Stimulated activated CD4-positive, alpha-beta T cell treated with anti-CD3 and anti-CD28 coated beads, Interleukin-12 subunit alpha, Interleukin-12 subunit beta, amount 100 ng/mL, for 4 hours (primary cell): ENCODE results near the gene HEXIM1.

ENCODE experiments used
- DNase-seq: peaks from one replicate; pipeline ENCODE4 v3.0.0-alpha.2; 2020

Gene HEXIM1

GRCh38 chr17:45147581-45148182 lies 593 bp upstream of the HEXIM1 start:
- peak; percentile 74 for DNase-seq

- DNase-seq: peak; percentile 68
Measured at GRCh38 chr17:45149037-45149668, 878 bp downstream of the HEXIM1 start.

GRCh38 chr17:45149669-45150664 lies 1.7 kb downstream of the HEXIM1 start:
- peak; percentile 44 for DNase-seq

- DNase-seq: no peak
Measured at GRCh38 chr17:45150911-45151809, 2.9 kb downstream of the HEXIM1 start.

- no peak for DNase-seq
Measured at GRCh38 chr17:45155029-45155428, 6.8 kb downstream of the HEXIM1 start.

GRCh38 chr17:45155483-45155882 lies 7.2 kb downstream of the HEXIM1 start:
- no peak for DNase-seq

- no peak for DNase-seq
Measured at GRCh38 chr17:45156242-45156641, 8.0 kb downstream of the HEXIM1 start.

- DNase-seq: peak; percentile 60
Measured at GRCh38 chr17:45160447-45161287, 12.4 kb downstream of the HEXIM1 start.

GRCh38 chr17:45161288-45162024 lies 13.2 kb downstream of the HEXIM1 start, which contains the start of gene HEXIM2:
TSS of gene HEXIM2 (plus strand) at chr17:45161875. CDS start at chr17:45162794, 919 bp downstream.
- DNase-seq: peak; percentile 95

- no peak for DNase-seq
Measured at GRCh38 chr17:45162025-45162687, 13.9 kb downstream of the HEXIM1 start.

- no peak for DNase-seq
Measured at GRCh38 chr17:45164734-45165269, 16.5 kb downstream of the HEXIM1 start.

- no peak for DNase-seq
Measured at GRCh38 chr17:45168991-45169752, 20.9 kb downstream of the HEXIM1 start.

- DNase-seq: no peak
Measured at GRCh38 chr17:45170280-45170930, 22.1 kb downstream of the HEXIM1 start.

- DNase-seq: no peak
Measured at GRCh38 chr17:45170931-45171337, 22.7 kb downstream of the HEXIM1 start.

GRCh38 chr17:45171338-45172231 lies 23.3 kb downstream of the HEXIM1 start:
- no peak for DNase-seq

GRCh38 chr17:45172232-45172540 lies 23.9 kb downstream of the HEXIM1 start:
- no peak for DNase-seq

- peak; percentile 50 for DNase-seq
Measured at GRCh38 chr17:45172541-45173286, 24.4 kb downstream of the HEXIM1 start.
